ENCODE data around the gene SLC25A18. TPM values are rescaled to one million over a fixed set of nuclear protein-coding genes. Genes with fewer than 3 reads are reported as not detected.

SLC25A18 gene
- total RNA-seq, 1 experiment from 2014 or later = 0.45 TPM

- no peaks in the 10 kb centered on the region for H3K27me3 ChIP-seq (replicated peaks; ENCODE audit: insufficient read depth, low read depth, low read length, poor library complexity)
- no peaks in the 10 kb centered on the region for H3K9me3 ChIP-seq (ENCODE audit: low read depth, low read length, poor library complexity, severe bottlenecking)
- intact Hi-C loops (cut with micrococcal nuclease; ENCODE audit: unreplicated experiment) = no loop called here
- CTCF ChIA-PET = no interaction called here
- no peak for DNase-seq (ENCODE audit: low spot score)
- TF ChIP-seq EZH2 (IDR thresholded peaks at IDR 0.05; ENCODE audit: borderline replicate concordance, low read depth, low read length, poor library complexity, severe bottlenecking) = no peak
- no peak for TF ChIP-seq CTCF (conservative IDR thresholded peaks at IDR 0.05; ENCODE audit: low read depth, low read length)
- POLR2A ChIA-PET (ENCODE audit: low non-redundant PET) = no interaction called here
- no TSS peak for BruUV-seq (replicated peaks)
- H3K27ac ChIP-seq (ENCODE audit: low read depth, low read length, poor library complexity, severe bottlenecking) = no peak overlapping the region
- H3K36me3 ChIP-seq (ENCODE audit: insufficient read depth, low read length, poor library complexity, severe bottlenecking) = no peaks in the 10 kb centered on the region
- no peak overlapping the region for H3K4me3 ChIP-seq (ENCODE audit: low read depth, low read length, poor library complexity, severe bottlenecking)
- H3K4me1 ChIP-seq (ENCODE audit: insufficient read depth, low read length, poor library complexity, severe bottlenecking) = no peaks in the 10 kb centered on the region
These were observed 20.8 kb upstream of the SLC25A18 start for GRCh38 chr22:17542452-17542851.

GRCh38 chr22:17548010-17548755 lies 15.1 kb upstream of the SLC25A18 start:
- CTCF ChIA-PET = interaction anchor here (0.7 kb wide), 1 partner anchor 377 kb away, joined by 4 read pairs; no protein-coding TSS in a partner anchor
- Histone ChIP-seq H3K9me3 (ENCODE audit: low read depth, low read length, poor library complexity, severe bottlenecking) (no peaks in the 10 kb centered on the region), H3K36me3 (ENCODE audit: insufficient read depth, low read length, poor library complexity, severe bottlenecking) (no peaks in the 10 kb centered on the region), H3K27me3 (replicated peaks; ENCODE audit: insufficient read depth, low read depth, low read length, poor library complexity) (no peaks in the 10 kb centered on the region), H3K4me1 (ENCODE audit: insufficient read depth, low read length, poor library complexity, severe bottlenecking) (no peaks in the 10 kb centered on the region), H3K27ac (ENCODE audit: low read depth, low read length, poor library complexity, severe bottlenecking) (no peak overlapping the region), H3K4me3 (ENCODE audit: low read depth, low read length, poor library complexity, severe bottlenecking) (no peak overlapping the region)
- intact Hi-C loops (cut with micrococcal nuclease; ENCODE audit: unreplicated experiment) = no loop called here
- POLR2A ChIA-PET (ENCODE audit: low non-redundant PET) = interaction anchor here (0.6 kb wide), 1 partner anchor 68 kb away, joined by 6 read pairs; no protein-coding TSS in a partner anchor
- TF ChIP-seq EZH2 (IDR thresholded peaks at IDR 0.05; ENCODE audit: borderline replicate concordance, low read depth, low read length, poor library complexity, severe bottlenecking) (no peak), CTCF (conservative IDR thresholded peaks at IDR 0.05; ENCODE audit: low read depth, low read length) (no peak)
- no peak for DNase-seq (ENCODE audit: low spot score)
- BruUV-seq (replicated peaks) = no TSS peak

- intact Hi-C loops (cut with micrococcal nuclease; ENCODE audit: unreplicated experiment) = no loop called here
- TF ChIP-seq CTCF (conservative IDR thresholded peaks at IDR 0.05; ENCODE audit: low read depth, low read length) (no peak), EZH2 (IDR thresholded peaks at IDR 0.05; ENCODE audit: borderline replicate concordance, low read depth, low read length, poor library complexity, severe bottlenecking) (no peak)
- H3K9me3 ChIP-seq (ENCODE audit: low read depth, low read length, poor library complexity, severe bottlenecking) = no peaks in the 10 kb centered on the region
- H3K36me3 ChIP-seq (ENCODE audit: insufficient read depth, low read length, poor library complexity, severe bottlenecking) = no peaks in the 10 kb centered on the region
- no peaks in the 10 kb centered on the region for H3K27me3 ChIP-seq (replicated peaks; ENCODE audit: insufficient read depth, low read depth, low read length, poor library complexity)
- ChIA-PET POLR2A (ENCODE audit: low non-redundant PET) (interaction anchor here (0.6 kb wide), 1 partner anchor 68 kb away, joined by 6 read pairs; no protein-coding TSS in a partner anchor), CTCF (no interaction called here)
- H3K27ac ChIP-seq (ENCODE audit: low read depth, low read length, poor library complexity, severe bottlenecking) = no peak overlapping the region
- no peak overlapping the region for H3K4me3 ChIP-seq (ENCODE audit: low read depth, low read length, poor library complexity, severe bottlenecking)
- H3K4me1 ChIP-seq (ENCODE audit: insufficient read depth, low read length, poor library complexity, severe bottlenecking) = no peaks in the 10 kb centered on the region
- no TSS peak for BruUV-seq (replicated peaks)
- no peak for DNase-seq (ENCODE audit: low spot score)
These were observed 14.6 kb upstream of the SLC25A18 start for GRCh38 chr22:17548756-17549035.
